PC-9 (cell line): ENCODE results near the gene TOMM6. TPM values are rescaled to one million over a fixed set of nuclear protein-coding genes. Genes with fewer than 3 reads are reported as not detected.
A peak's percentile ranks its signal among the peaks of the same experiment; 100 is the strongest.

Source experiments
- BruUV-seq: library from RNA; stranded (reverse); fragments of 400-500 nt; replicated peaks from 2 replicates; lab custom pipeline; 2021; lab: Mats Ljungman, UMichigan
- CTCF ChIA-PET: fragments of 300-600 bp; sonication (Branson Sonifier 250); formaldehyde crosslinking; loops from one replicate; lab custom pipeline; 2022; ENCODE audit warnings: antibody characterized with exemption; lab: Charles Lee
- POLR2A ChIA-PET: fragments of 300-600 bp; sonication (Branson Sonifier 250); formaldehyde crosslinking; loops from one replicate; lab custom pipeline; 2022; ENCODE audit warnings: antibody characterized with exemption; ENCODE audit not compliant: unreplicated experiment; lab: Charles Lee
- DNase-seq, 2 experiments: peaks; one replicate each; pipeline versions ENCODE4 v3.0.0 to v3.0.0-alpha.2; 2015 to 2022; ENCODE audit warnings: mixed read lengths in 1 of 2
- H2AFZ ChIP-seq: fragments of 200-600 bp; sonication (generic); 2 replicates; pipeline ENCODE4 v1.8.1; 2017; ENCODE audit warnings: antibody characterized with exemption
- H3F3A ChIP-seq: fragments of 200-600 bp; sonication (generic); 2 replicates; pipeline ENCODE4 v1.8.1; 2017; ENCODE audit warnings: antibody characterized with exemption, mild to moderate bottlenecking, low read depth; ENCODE audit not compliant: insufficient read depth
- H3K27ac ChIP-seq: fragments of 200-600 bp; sonication (generic); 2 replicates; pipeline ENCODE4 v1.6.1; 2016; ENCODE audit warnings: mixed run types
- H3K27me3 ChIP-seq: fragments of 200-600 bp; sonication (generic); 2 replicates; pipeline ENCODE4 v1.6.1; 2016; ENCODE audit warnings: low read depth, mixed run types; ENCODE audit not compliant: insufficient read depth
- H3K36me3 ChIP-seq: fragments of 200-600 bp; sonication (generic); 2 replicates; pipeline ENCODE4 v1.6.1; 2016; ENCODE audit warnings: low read depth, mixed run types
- H3K4me1 ChIP-seq: fragments of 200-600 bp; sonication (generic); replicated peaks from 2 replicates; pipeline ENCODE4 v1.6.1; 2016; ENCODE audit warnings: mixed run types; ENCODE audit not compliant: insufficient read depth
- H3K4me2 ChIP-seq: fragments of 200-600 bp; sonication (generic); 2 replicates; pipeline ENCODE4 v1.6.1; 2017; ENCODE audit warnings: mixed run types
- H3K4me3 ChIP-seq: fragments of 200-600 bp; sonication (generic); 2 replicates; pipeline ENCODE4 v1.6.1; 2016; ENCODE audit warnings: mixed run types
- H3K79me2 ChIP-seq: fragments of 200-600 bp; sonication (generic); 2 replicates; pipeline ENCODE4 v1.6.1; 2017; ENCODE audit warnings: low read depth, mixed run types
- H3K9me2 ChIP-seq: fragments of 200-600 bp; sonication (generic); 2 replicates; pipeline ENCODE4 v1.8.1; 2017; ENCODE audit warnings: mild to moderate bottlenecking; ENCODE audit not compliant: insufficient read depth
- H3K9me3 ChIP-seq: fragments of 200-600 bp; sonication (generic); 2 replicates; pipeline ENCODE4 v1.8.1; 2016; ENCODE audit warnings: low read depth; ENCODE audit not compliant: insufficient read depth
- H4K20me1 ChIP-seq: fragments of 200-600 bp; sonication (generic); 2 replicates; pipeline ENCODE4 v1.8.1; 2017; ENCODE audit not compliant: insufficient read depth
- CTCF ChIP-seq: fragments of 200-600 bp; sonication (generic); conservative IDR thresholded peaks from 2 replicates; pipeline ENCODE4 v1.6.1; 2017; ENCODE audit warnings: mixed run types, antibody characterized with exemption, mild to moderate bottlenecking, moderate library complexity
- EZH2 ChIP-seq: fragments of 200-600 bp; sonication (generic); IDR thresholded peaks from 2 replicates; pipeline ENCODE4 v1.8.0; 2017; ENCODE audit warnings: antibody characterized with exemption, low read depth
- intact Hi-C: fragments of 100-400 bp; cut with micrococcal nuclease; formaldehyde crosslinking; loops from one replicate; pipeline ENCODE4 v1.10.0; 2022; ENCODE audit not compliant: unreplicated experiment
- total RNA-seq: library from RNA; stranded (reverse); gene quantifications from 2 replicates; pipeline ENCODE4 v1.2.3, GENCODE V29; 2021

TOMM6 gene
- total RNA-seq, 1 experiment from 2014 or later: 170 TPM

GRCh38 chr6:41798901-41799558 lies 11.5 kb downstream of the TOMM6 start:
- no peaks in the 10 kb centered on the region for H3K9me3 ChIP-seq
- H3F3A ChIP-seq: peaks cover 15% of the 10 kb centered on the region; the same call in 1 of the 2 replicates
- BruUV-seq: no TSS peak
- no peak overlapping the region for H3K4me2 ChIP-seq
- no peak for TF ChIP-seq EZH2
- TF ChIP-seq CTCF: no peak
- no peaks in the 10 kb centered on the region for H3K9me2 ChIP-seq
- intact Hi-C loops: no loop called here
- no peak overlapping the region for H3K27ac ChIP-seq
- DNase-seq: no peak
- H3K4me1 ChIP-seq: no peaks in the 10 kb centered on the region
- no peaks in the 10 kb centered on the region for H3K36me3 ChIP-seq
- POLR2A ChIA-PET: no interaction called here
- H4K20me1 ChIP-seq: no peaks in the 10 kb centered on the region
- H2AFZ ChIP-seq: no peak overlapping the region
- H3K79me2 ChIP-seq: no peaks in the 10 kb centered on the region
- CTCF ChIA-PET: no interaction called here
- no peaks in the 10 kb centered on the region for H3K27me3 ChIP-seq
- H3K4me3 ChIP-seq: no peak overlapping the region

GRCh38 chr6:41799559-41799911 lies 12.0 kb downstream of the TOMM6 start:
- TF ChIP-seq CTCF (no peak), EZH2 (no peak)
- Histone ChIP-seq H3K4me1 (no peaks in the 10 kb centered on the region), H3K27ac (no peak overlapping the region), H3K79me2 (no peaks in the 10 kb centered on the region), H3K36me3 (no peaks in the 10 kb centered on the region), H3K9me3 (no peaks in the 10 kb centered on the region), H3K27me3 (no peaks in the 10 kb centered on the region), H3K4me3 (no peak overlapping the region), H3K9me2 (no peaks in the 10 kb centered on the region), H4K20me1 (no peaks in the 10 kb centered on the region), H2AFZ (no peak overlapping the region), H3K4me2 (no peak overlapping the region), H3F3A (peaks cover 15% of the 10 kb centered on the region; the same call in 1 of the 2 replicates)
- DNase-seq: no peak
- intact Hi-C loops: no loop called here
- BruUV-seq: no TSS peak
- CTCF ChIA-PET: no interaction called here
- POLR2A ChIA-PET: no interaction called here

- no peaks in the 10 kb centered on the region for H4K20me1 ChIP-seq
- H3K27ac ChIP-seq: no peak overlapping the region
- H3K79me2 ChIP-seq: no peaks in the 10 kb centered on the region
- peaks cover 5% of the 10 kb centered on the region; the same call in 1 of the 2 replicates for H3F3A ChIP-seq
- POLR2A ChIA-PET: interaction anchor here (0.7 kb wide), 2 partner anchors 242 to 291 kb away, joined by 3 to 7 read pairs; no protein-coding TSS in a partner anchor
- peak in 1 of 2 experiments; percentile 25 for DNase-seq
- intact Hi-C loops: loop anchor here (1.0 to 5.0 kb wide), 3 partner anchors 121 to 243 kb away; partner anchors contain the start of genes BYSL and MED20
- no peaks in the 10 kb centered on the region for H3K9me3 ChIP-seq
- BruUV-seq: no TSS peak
- H3K4me3 ChIP-seq: no peak overlapping the region
- no peaks in the 10 kb centered on the region for H3K9me2 ChIP-seq
- no peak overlapping the region for H3K4me2 ChIP-seq
- no peaks in the 10 kb centered on the region for H3K4me1 ChIP-seq
- CTCF ChIA-PET: interaction anchor here (0.6 to 1.2 kb wide), 3 partner anchors 118 to 249 kb away, joined by 4 to 6 read pairs (median 4); partner anchors contain the start of gene TAF8
- no peaks in the 10 kb centered on the region for H3K27me3 ChIP-seq
- TF ChIP-seq EZH2: no peak
- peak; percentile 72 for TF ChIP-seq CTCF
- no peak overlapping the region for H2AFZ ChIP-seq
- H3K36me3 ChIP-seq: no peaks in the 10 kb centered on the region
Observed at GRCh38 chr6:41801380-41801779, 13.9 kb downstream of the TOMM6 start.
